HG02870 (cell line): ENCODE measurements around the gene KRTAP10-3.

Experiments used
- ATAC-seq: cut with Tn5 transposase; IDR thresholded peaks from one replicate; pipeline ENCODE4 v1.9.1; 2021; ENCODE audit warnings: mild to moderate bottlenecking, moderate library complexity; ENCODE audit not compliant: unreplicated experiment

KRTAP10-3 gene

GRCh38 chr21:44508711-44509445 is 49.7 kb downstream of the KRTAP10-3 start:
- no peak for ATAC-seq

GRCh38 chr21:44508426-44508710 is 50.2 kb downstream of the KRTAP10-3 start:
- no peak for ATAC-seq
